Endothelial cell of umbilical vein (primary cell): ENCODE data around the gene STK39. TPM values are rescaled to one million over a fixed set of nuclear protein-coding genes. Genes with fewer than 3 reads are reported as not detected.

ENCODE experiments used
- BruUV-seq: library from RNA; stranded (reverse); fragments of 400-500 nt; replicated peaks from 2 replicates; lab custom pipeline; 2021; lab: Mats Ljungman, UMichigan
- CTCF ChIA-PET: fragments of 300-600, 350-600 bp; sonication (Branson Sonifier 250); formaldehyde crosslinking; loops from one replicate; lab custom pipeline; 2021; ENCODE audit warnings: antibody characterized with exemption, inconsistent platforms; lab: Charles Lee
- POLR2A ChIA-PET: fragments of 300-600, 350-600 bp; sonication (Branson Sonifier 250); formaldehyde crosslinking; loops from one replicate; lab custom pipeline; 2021; ENCODE audit warnings: antibody characterized with exemption, inconsistent platforms; lab: Charles Lee
- DNase-seq: peaks from one replicate; pipeline ENCODE4 v3.0.0-alpha.2; 2011; ENCODE audit warnings: low read depth, low spot score
- FAIRE-seq: peaks from 2 replicates; lab custom pipeline; 2011; peaks lifted over from hg19 to GRCh38; lab: Jason Lieb, UNC
- H2AFZ ChIP-seq: 2 replicates; pipeline ENCODE4 v1.6.0; 2012; ENCODE audit warnings: low read depth, low read length, control low read depth, inconsistent platforms
- H3K27ac ChIP-seq: 2 replicates; pipeline ENCODE4 v1.5.1; 2011; ENCODE audit warnings: low read depth, mild to moderate bottlenecking, control low read depth, low read length, moderate library complexity; ENCODE audit not compliant: insufficient read depth
- H3K27me3 ChIP-seq, 2 experiments: 2 replicates each; pipeline versions ENCODE4 v1.6.0 to v1.6.1; 2011; ENCODE audit warnings: low read length in 2 of 2, mixed read lengths in 1 of 2; ENCODE audit not compliant: control insufficient read depth in 2 of 2, insufficient read depth in 2 of 2
- H3K36me3 ChIP-seq, 2 experiments: 2 replicates in 1 of 2; 3 replicates in 1 of 2; pipeline ENCODE4 v1.5.1; 2011; ENCODE audit warnings: low read length in 2 of 2, mild to moderate bottlenecking in 1 of 2, moderate library complexity in 1 of 2; ENCODE audit not compliant: control insufficient read depth in 2 of 2, insufficient read depth in 2 of 2; ENCODE audit errors: extremely low read depth in 1 of 2
- H3K4me1 ChIP-seq: 3 replicates; pipeline ENCODE4 v1.5.1; 2011; ENCODE audit warnings: mild to moderate bottlenecking, low read length; ENCODE audit not compliant: control insufficient read depth, insufficient read depth; ENCODE audit errors: extremely low read depth
- H3K4me2 ChIP-seq: 2 replicates; pipeline ENCODE4 v1.6.1; 2011; ENCODE audit warnings: low read length, control low read depth, mixed read lengths; ENCODE audit not compliant: insufficient read depth
- H3K4me3 ChIP-seq, 3 experiments: fragments of 200-600 bp in 1 of 3; sonication (generic), shearing (Covaris generic) in 1 of 3; replicated peaks in 1 of 3; 2 replicates each; pipeline ENCODE4 v1.5.1; 2011 to 2016; ENCODE audit warnings: control low read depth in 3 of 3, low read length in 3 of 3, mild to moderate bottlenecking in 2 of 3, inconsistent platforms in 1 of 3, low read depth in 1 of 3, moderate library complexity in 1 of 3; ENCODE audit not compliant: insufficient read depth in 1 of 3
- H3K79me2 ChIP-seq: 2 replicates; pipeline ENCODE4 v1.6.0; 2012; ENCODE audit warnings: low read length, inconsistent platforms; ENCODE audit not compliant: control insufficient read depth, insufficient read depth
- H3K9ac ChIP-seq: replicated peaks from 2 replicates; pipeline ENCODE3; 2011; ENCODE audit warnings: low read length, control low read depth; ENCODE audit not compliant: insufficient read depth; ENCODE audit errors: extremely low read depth
- H3K9me1 ChIP-seq: replicated peaks from 3 replicates; pipeline ENCODE4 v1.6.0; 2011; ENCODE audit warnings: mild to moderate bottlenecking, low read length; ENCODE audit not compliant: control insufficient read depth, insufficient read depth; ENCODE audit errors: extremely low read depth
- H3K9me3 ChIP-seq: replicated peaks from 2 replicates; pipeline ENCODE4 v1.5.1; 2012; ENCODE audit warnings: low read length, inconsistent platforms; ENCODE audit not compliant: control insufficient read depth, insufficient read depth
- H4K20me1 ChIP-seq: replicated peaks from 2 replicates; pipeline ENCODE3; 2011; ENCODE audit warnings: mild to moderate bottlenecking, low read length; ENCODE audit not compliant: control insufficient read depth, insufficient read depth; ENCODE audit errors: extremely low read depth
- EZH2 ChIP-seq: IDR thresholded peaks from 2 replicates; pipeline ENCODE4 v1.6.1; 2012; ENCODE audit warnings: borderline replicate concordance, low read depth, mild to moderate bottlenecking, moderate library complexity, low read length, inconsistent platforms; ENCODE audit not compliant: severe bottlenecking
- FOS ChIP-seq: IDR thresholded peaks from 2 replicates; pipeline ENCODE4 v1.6.1; 2011; ENCODE audit warnings: mild to moderate bottlenecking, low read length, moderate library complexity, borderline replicate concordance; ENCODE audit not compliant: insufficient read depth
- GATA2 ChIP-seq: IDR thresholded peaks from 2 replicates; pipeline ENCODE4 v1.7.0; 2011; ENCODE audit warnings: low read depth, mild to moderate bottlenecking, moderate library complexity, mixed read lengths, low read length; ENCODE audit not compliant: insufficient read length, insufficient read depth
- JUN ChIP-seq: IDR thresholded peaks from 2 replicates; pipeline ENCODE4 v1.6.1; 2011; ENCODE audit warnings: borderline replicate concordance, low read depth; ENCODE audit not compliant: insufficient read length, insufficient read depth
- MAX ChIP-seq: IDR thresholded peaks from 2 replicates; pipeline ENCODE4 v1.6.1; 2011; ENCODE audit not compliant: insufficient read depth, insufficient read length
- MYC ChIP-seq: IDR thresholded peaks from one replicate; pipeline ENCODE4 v1.6.1; 2011; ENCODE audit warnings: mild to moderate bottlenecking, low read depth, low read length
- POLR2A ChIP-seq: IDR thresholded peaks from 2 replicates; pipeline ENCODE4 v1.6.1; 2012; ENCODE audit warnings: low read depth, mild to moderate bottlenecking, control low read depth, low read length
- POLR2AphosphoS5 ChIP-seq: IDR thresholded peaks from 2 replicates; pipeline ENCODE4 v1.6.1; 2012; ENCODE audit warnings: low read depth, mild to moderate bottlenecking, control low read depth, low read length, moderate library complexity; ENCODE audit not compliant: insufficient read depth
- dilution Hi-C: fragments of 300-500 bp; cut with MboI; formaldehyde crosslinking; loops from one replicate; pipeline ENCODE4 v1.15.0; 2019; ENCODE audit warnings: low sequenced_read_pairs; ENCODE audit not compliant: extremely low pct_ligation_motif_present
- intact Hi-C: fragments of 100-400 bp; cut with micrococcal nuclease; formaldehyde crosslinking; loops from one replicate; pipeline ENCODE4 v1.10.0; 2022
- polyA plus RNA-seq, 4 experiments: library from polyadenylated mRNA; depleted of rRNA in 3 of 4; stranded (reverse) in 3 of 4; unstranded in 1 of 4; fragments of >200 nt; gene quantifications; 2 replicates each; pipeline versions ENCODE4 v1.2.1 to v1.2.3, GENCODE V29; 2011 to 2012; ENCODE audit warnings: missing spikeins in 1 of 4
- total RNA-seq: library from RNA; stranded (reverse); gene quantifications from 2 replicates; pipeline ENCODE4 v1.2.3, GENCODE V29; 2021
- TF ChIP-seq, protein P1 (sequence below), 2 donors: IDR thresholded peaks; 1 replicate in 1 of 2; 2 replicates in 1 of 2; pipeline ENCODE4 v1.5.1; 2011; ENCODE audit warnings: low read length in 2 of 2, mild to moderate bottlenecking in 2 of 2, moderate library complexity in 2 of 2, control low read depth in 1 of 2, inconsistent platforms in 1 of 2, low read depth in 1 of 2; ENCODE audit not compliant: insufficient read depth in 1 of 2; ENCODE audit errors: extremely low read depth in 1 of 2

Gene STK39
- total and polyA plus RNA-seq, 2 donors (not counting 3 experiments of a cell fraction or from before 2014, with no cell fraction given) = 4.6 to 13.1 TPM

- Histone ChIP-seq H3K27me3 (no peaks in the 10 kb centered on the region), H3K9me3 (no peaks in the 10 kb centered on the region), H4K20me1 (no peaks in the 10 kb centered on the region), H2AFZ (no peak overlapping the region), H3K27ac (no peak overlapping the region), H3K79me2 (no peaks in the 10 kb centered on the region), H3K4me3 (no peak overlapping the region), H3K4me1 (no peaks in the 10 kb centered on the region), H3K9ac (no peak overlapping the region), H3K4me2 (no peak overlapping the region), H3K9me1 (no peaks in the 10 kb centered on the region), H3K36me3 (no peaks in the 10 kb centered on the region)
- ChIA-PET POLR2A (no interaction called here), CTCF (interaction anchor here (1.8 kb wide), 1 partner anchor 11 kb away, joined by 4 read pairs; no protein-coding TSS in a partner anchor)
- FAIRE-seq = no peak
- BruUV-seq = no TSS peak
- DNase-seq = no peak
- TF ChIP-seq MYC (no peak), MAX (no peak), POLR2A (no peak), GATA2 (no peak), POLR2AphosphoS5 (no peak), FOS (no peak), EZH2 (no peak), JUN (no peak)
- TF ChIP-seq, protein P1, sequence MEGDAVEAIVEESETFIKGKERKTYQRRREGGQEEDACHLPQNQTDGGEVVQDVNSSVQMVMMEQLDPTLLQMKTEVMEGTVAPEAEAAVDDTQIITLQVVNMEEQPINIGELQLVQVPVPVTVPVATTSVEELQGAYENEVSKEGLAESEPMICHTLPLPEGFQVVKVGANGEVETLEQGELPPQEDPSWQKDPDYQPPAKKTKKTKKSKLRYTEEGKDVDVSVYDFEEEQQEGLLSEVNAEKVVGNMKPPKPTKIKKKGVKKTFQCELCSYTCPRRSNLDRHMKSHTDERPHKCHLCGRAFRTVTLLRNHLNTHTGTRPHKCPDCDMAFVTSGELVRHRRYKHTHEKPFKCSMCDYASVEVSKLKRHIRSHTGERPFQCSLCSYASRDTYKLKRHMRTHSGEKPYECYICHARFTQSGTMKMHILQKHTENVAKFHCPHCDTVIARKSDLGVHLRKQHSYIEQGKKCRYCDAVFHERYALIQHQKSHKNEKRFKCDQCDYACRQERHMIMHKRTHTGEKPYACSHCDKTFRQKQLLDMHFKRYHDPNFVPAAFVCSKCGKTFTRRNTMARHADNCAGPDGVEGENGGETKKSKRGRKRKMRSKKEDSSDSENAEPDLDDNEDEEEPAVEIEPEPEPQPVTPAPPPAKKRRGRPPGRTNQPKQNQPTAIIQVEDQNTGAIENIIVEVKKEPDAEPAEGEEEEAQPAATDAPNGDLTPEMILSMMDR (IDR thresholded peaks at IDR 0.05; ENCODE audit: extremely low read depth in 1 of 2, insufficient read depth in 1 of 2, low read depth in 1 of 2, low read length in 2 of 2) = no peak
- dilution Hi-C loops = no loop called here
- intact Hi-C loops = no loop called here
These were observed 43.0 kb upstream of the STK39 start for GRCh38 chr2:168290391-168290790.
